ENCODE data around the gene CASP14. TPM values are rescaled to one million over a fixed set of nuclear protein-coding genes. Genes with fewer than 3 reads are reported as not detected.

The CASP14 gene
- total RNA-seq, 1 donor from 2014 or later = 0.16 TPM

Other genes starting within 250 kb of the CASP14 start
- not detected for gene OR7A5, start 214.3 kb upstream of the CASP14 start, total RNA-seq
- gene OR7C1, start 214.3 kb upstream of the CASP14 start, total RNA-seq = not detected
- gene OR7A10, start 200.6 kb upstream of the CASP14 start, total RNA-seq = not detected
- not detected for gene OR7A17, start 163.3 kb upstream of the CASP14 start, total RNA-seq
- not detected for gene OR7C2, start 108.0 kb upstream of the CASP14 start, total RNA-seq
- gene SLC1A6, start 69.6 kb upstream of the CASP14 start, total RNA-seq = not detected
- not detected for gene OR1I1, start 32.7 kb downstream of the CASP14 start, total RNA-seq
- gene SYDE1, start 57.9 kb downstream of the CASP14 start, total RNA-seq = 2.4 TPM
- gene NOTCH3, start 151.5 kb downstream of the CASP14 start, total RNA-seq = 149 TPM
- gene EPHX3, start 183.0 kb downstream of the CASP14 start, total RNA-seq = 34.6 TPM